GM21825 (cell line): ENCODE results near the gene NCAN.

Source experiments
- ATAC-seq: cut with Tn5 transposase; IDR thresholded peaks from one replicate; pipeline ENCODE4 v1.9.1; 2021; ENCODE audit warnings: mild to moderate bottlenecking, moderate library complexity; ENCODE audit not compliant: unreplicated experiment

NCAN gene

GRCh38 chr19:19279062-19279612, 67.4 kb downstream of the NCAN start:
- ATAC-seq, result no peak

GRCh38 chr19:19279853-19280252, 68.1 kb downstream of the NCAN start:
- ATAC-seq, result no peak

GRCh38 chr19:19280561-19280960, 68.8 kb downstream of the NCAN start:
- no peak for ATAC-seq

- ATAC-seq, result no peak
Observed at GRCh38 chr19:19285686-19286085, 73.9 kb downstream of the NCAN start.

GRCh38 chr19:19292607-19293006, 80.8 kb downstream of the NCAN start:
- no peak for ATAC-seq

GRCh38 chr19:19294914-19295313, 83.2 kb downstream of the NCAN start:
- ATAC-seq, result no peak

- no peak for ATAC-seq
Observed at GRCh38 chr19:19296953-19297689, 85.4 kb downstream of the NCAN start.

- no peak for ATAC-seq
Observed at GRCh38 chr19:19297759-19298158, 86.0 kb downstream of the NCAN start.

GRCh38 chr19:19300613-19301012, 88.9 kb downstream of the NCAN start:
- ATAC-seq, result no peak
